Lung (tissue), 12 donors: ENCODE data around the gene DRGX. TPM values are rescaled to one million over a fixed set of nuclear protein-coding genes. Genes with fewer than 3 reads are reported as not detected.

Experiments used
- ATAC-seq: fragments of 200-7000 bp; cut with Tn5 transposase; one replicate; pipeline ENCODE4 v1.9.1; 2020; ENCODE audit warnings: moderate number of reproducible peaks; ENCODE audit not compliant: insufficient read depth, low FRiP score
- DNase-seq, 3 donors: peaks; one replicate each; pipeline ENCODE4 v3.0.0-alpha.2; 2013 to 2017
- H3K27ac ChIP-seq, 2 donors: one replicate each; pipeline ENCODE4 v1.5.1; 2013; ENCODE audit warnings: mild to moderate bottlenecking in 2 of 2, moderate library complexity in 2 of 2, control low read depth in 1 of 2, inconsistent platforms in 1 of 2, low read depth in 1 of 2, low read length in 1 of 2
- H3K27me3 ChIP-seq, 3 donors: one replicate each; pipeline ENCODE4 v1.5.1; 2013; ENCODE audit warnings: low read length in 2 of 3; ENCODE audit not compliant: control insufficient read depth in 3 of 3, insufficient read depth in 3 of 3
- H3K36me3 ChIP-seq, 4 donors: one replicate each; pipeline ENCODE4 v1.5.1; 2013; ENCODE audit warnings: low read length in 4 of 4, mild to moderate bottlenecking in 1 of 4, moderate library complexity in 1 of 4; ENCODE audit not compliant: control insufficient read depth in 4 of 4, insufficient read depth in 4 of 4
- H3K4me1 ChIP-seq, 5 donors: one replicate each; pipeline ENCODE4 v1.5.1; 2013; ENCODE audit warnings: low read length in 5 of 5, mild to moderate bottlenecking in 2 of 5, moderate library complexity in 1 of 5; ENCODE audit not compliant: control insufficient read depth in 5 of 5, insufficient read depth in 5 of 5
- H3K4me3 ChIP-seq: one replicate; pipeline ENCODE4 v1.5.1; 2013; ENCODE audit warnings: mild to moderate bottlenecking, control low read depth, moderate library complexity
- H3K9ac ChIP-seq, 2 donors: one replicate each; pipeline ENCODE4 v1.5.1; 2013; ENCODE audit warnings: low read length in 2 of 2, control low read depth in 1 of 2; ENCODE audit not compliant: insufficient read depth in 1 of 2
- H3K9me3 ChIP-seq, 4 donors: one replicate each; pipeline ENCODE4 v1.5.1; 2013; ENCODE audit warnings: low read length in 3 of 4, mild to moderate bottlenecking in 1 of 4, moderate library complexity in 1 of 4; ENCODE audit not compliant: control insufficient read depth in 4 of 4, insufficient read depth in 3 of 4
- CTCF ChIP-seq: IDR thresholded peaks from 2 replicates; pipeline ENCODE4 v1.5.1; 2012; ENCODE audit warnings: mild to moderate bottlenecking; ENCODE audit errors: control extremely low read depth, extremely low read depth
- WGBS, 2 donors: extraction: QIAGEN DNeasy Blood & Tissue Kit; methylation state at CpG; one replicate each; pipeline ENCODE4 v1.1.7; 2013; 5-methylcytosine and 5-hydroxymethylcytosine counted together
- polyA plus RNA-seq, 2 donors: library from polyadenylated mRNA; stranded (reverse); fragments of 200-250 nt; gene quantifications; one replicate each; pipeline ENCODE4 v1.2.1, GENCODE V29; 2013
- total RNA-seq, 2 donors: library from RNA; depleted of rRNA in 1 of 2; stranded (reverse); fragments of >200 nt in 1 of 2; gene quantifications; one replicate each; pipeline ENCODE4 v1.2.1, GENCODE V29; 2014 to 2021
- donor health status: control.
- donor health status: control.
- donor health status: Bipolar disorder and iron deficiency.
- donor health status: healthy.
- donor health status: DM: yes; HTN: yes; CAD: no.

The DRGX gene
- total and polyA plus RNA-seq, 4 donors: 0.10 TPM; not detected in 3

- ATAC-seq (no peak), DNase-seq (no peak)
- Histone ChIP-seq H3K4me1 (peaks cover 0 to 4% (median 0%) of the 10 kb centered on the region in 5 donors), H3K27me3 (peaks cover 0 to 5% (median 0%) of the 10 kb centered on the region in 3 donors), H3K27ac (no peak overlapping the region), H3K36me3 (no peaks in the 10 kb centered on the region), H3K4me3 (no peak overlapping the region), H3K9me3 (no peaks in the 10 kb centered on the region), H3K9ac (no peak overlapping the region)
- WGBS, 2 donors: 85% methylated on average over 23 to 29 of the region's 29 CpGs
- no peak for TF ChIP-seq CTCF
Observed at GRCh38 chr10:49417311-49418052, 21.6 kb upstream of the DRGX start.

- TF ChIP-seq CTCF: no peak
- WGBS, 2 donors: 75 to 83% methylated on average over 2 of the region's 2 CpGs
- H3K9me3 ChIP-seq: no peaks in the 10 kb centered on the region
Observed at GRCh38 chr10:49415846-49416245, 20.0 kb upstream of the DRGX start.

GRCh38 chr10:49415109-49415508 lies 19.2 kb upstream of the DRGX start:
- WGBS, 2 donors: 84 to 92% methylated on average over 7 of the region's 7 CpGs
- no peak for TF ChIP-seq CTCF

More at GRCh38 chr10:49415846-49416245, 20.0 kb upstream of the DRGX start:
- H3K27me3 ChIP-seq: peaks cover 0 to 5% (median 0%) of the 10 kb centered on the region in 3 donors
- no peaks in the 10 kb centered on the region for H3K36me3 ChIP-seq
- no peak overlapping the region for H3K9ac ChIP-seq
- no peak overlapping the region for H3K27ac ChIP-seq
- DNase-seq (no peak), ATAC-seq (no peak)
- peaks cover 0 to 4% (median 0%) of the 10 kb centered on the region in 5 donors for H3K4me1 ChIP-seq
- no peak overlapping the region for H3K4me3 ChIP-seq

GRCh38 chr10:49414496-49414895 lies 18.6 kb upstream of the DRGX start:
- Histone ChIP-seq H3K27ac (no peak overlapping the region), H3K4me1 (peaks cover 0 to 4% (median 0%) of the 10 kb centered on the region in 5 donors), H3K27me3 (peaks cover 0 to 5% (median 0%) of the 10 kb centered on the region in 3 donors), H3K9me3 (no peaks in the 10 kb centered on the region), H3K9ac (no peak overlapping the region), H3K36me3 (no peaks in the 10 kb centered on the region), H3K4me3 (no peak overlapping the region)
- no peak for ATAC-seq
- DNase-seq: no peak
- 67 to 77% methylated on average over 2 of the region's 2 CpGs for WGBS, 2 donors
- no peak for TF ChIP-seq CTCF

More at GRCh38 chr10:49415109-49415508, 19.2 kb upstream of the DRGX start:
- no peak overlapping the region for H3K9ac ChIP-seq
- peaks cover 0 to 4% (median 0%) of the 10 kb centered on the region in 5 donors for H3K4me1 ChIP-seq
- H3K9me3 ChIP-seq: no peaks in the 10 kb centered on the region
- peaks cover 0 to 5% (median 0%) of the 10 kb centered on the region in 3 donors for H3K27me3 ChIP-seq
- no peak overlapping the region for H3K27ac ChIP-seq
- no peak for ATAC-seq
- H3K36me3 ChIP-seq: no peaks in the 10 kb centered on the region
- H3K4me3 ChIP-seq: no peak overlapping the region
- DNase-seq: no peak
